GM10266 (cell line): ENCODE data around the gene DNAH2.

Source experiments
- DNase-seq: peaks from one replicate; pipeline ENCODE4 v3.0.0; 2012; ENCODE audit errors: extremely low spot score
- CTCF ChIP-seq: IDR thresholded peaks from 2 replicates; pipeline ENCODE4 v1.5.1; 2012; ENCODE audit warnings: mild to moderate bottlenecking, low read depth; ENCODE audit not compliant: control insufficient read depth, insufficient read depth; ENCODE audit errors: missing control alignments

Gene DNAH2

GRCh38 chr17:7814969-7815368, 97.4 kb downstream of the DNAH2 start:
- no peak for TF ChIP-seq CTCF
- no peak for DNase-seq

- DNase-seq: no peak
- TF ChIP-seq CTCF: no peak
Measured at GRCh38 chr17:7816926-7817642, 99.5 kb downstream of the DNAH2 start.

- no peak for DNase-seq
- no peak for TF ChIP-seq CTCF
Measured at GRCh38 chr17:7817643-7817964, 100.1 kb downstream of the DNAH2 start.

- no peak for TF ChIP-seq CTCF
Measured at GRCh38 chr17:7818026-7818425, 100.5 kb downstream of the DNAH2 start.

GRCh38 chr17:7818746-7819645, 101.5 kb downstream of the DNAH2 start:
- TF ChIP-seq CTCF: no peak
- no peak for DNase-seq

More at GRCh38 chr17:7818026-7818425, 100.5 kb downstream of the DNAH2 start:
- no peak for DNase-seq

GRCh38 chr17:7820231-7820630, 102.7 kb downstream of the DNAH2 start:
- no peak for DNase-seq
- no peak for TF ChIP-seq CTCF

GRCh38 chr17:7822126-7822525, 104.6 kb downstream of the DNAH2 start:
- TF ChIP-seq CTCF: no peak
- no peak for DNase-seq
